HG02759 (cell line): Measurements from ENCODE around the gene AMIGO1.

Source experiments
- ATAC-seq: cut with Tn5 transposase; IDR thresholded peaks from one replicate; pipeline ENCODE4 v1.9.1; 2021; ENCODE audit warnings: mild to moderate bottlenecking, moderate library complexity; ENCODE audit not compliant: unreplicated experiment

The AMIGO1 gene

DNA sequence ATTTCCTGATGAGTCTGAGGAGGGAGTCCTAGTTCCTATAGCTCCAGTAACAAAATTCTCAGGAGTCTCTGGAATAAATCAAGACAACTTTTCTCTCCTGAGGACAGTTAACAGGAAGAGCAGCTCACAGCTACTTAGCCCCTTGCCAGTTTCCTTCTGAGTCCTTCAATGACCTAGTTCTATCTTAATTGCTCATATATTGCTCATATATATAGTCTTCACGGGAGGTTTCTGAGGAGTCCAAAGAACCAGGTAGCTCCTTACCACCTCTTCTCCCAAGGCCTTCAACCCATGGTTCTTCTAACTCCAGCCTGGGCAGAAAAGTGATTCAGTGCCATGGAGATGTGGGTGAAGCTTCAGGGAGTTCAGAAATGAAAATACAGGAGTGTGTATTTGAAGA, 4.6 kb downstream of the AMIGO1 start:
- ATAC-seq: no peak

DNA sequence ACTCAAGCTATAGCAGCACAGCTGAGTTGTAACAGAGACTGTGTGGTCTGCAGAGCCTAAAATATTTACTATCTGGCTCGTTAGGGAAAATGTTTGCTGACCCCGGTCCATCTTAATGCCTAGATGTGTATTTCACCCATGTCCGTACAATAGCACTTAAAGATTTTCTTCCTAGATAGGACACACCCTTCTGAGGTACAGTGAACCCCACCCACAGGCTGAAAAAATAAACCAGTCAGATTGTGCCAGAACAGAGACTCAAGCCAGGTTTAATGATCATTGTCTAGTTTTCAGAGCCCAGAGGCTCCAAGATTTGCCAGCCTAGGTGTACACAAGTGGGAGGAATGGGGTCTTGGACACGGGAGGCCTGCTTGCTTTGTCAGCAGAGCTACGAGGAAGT, 5.6 kb downstream of the AMIGO1 start:
- ATAC-seq: no peak

- no peak for ATAC-seq
Observed at GRCh38 chr1:109502364-109502851, 7.1 kb downstream of the AMIGO1 start.

- no peak for ATAC-seq
Observed at GRCh38 chr1:109501644-109502363, 7.7 kb downstream of the AMIGO1 start.

GRCh38 chr1:109500941-109501381, 8.6 kb downstream of the AMIGO1 start:
- no peak for ATAC-seq

DNA sequence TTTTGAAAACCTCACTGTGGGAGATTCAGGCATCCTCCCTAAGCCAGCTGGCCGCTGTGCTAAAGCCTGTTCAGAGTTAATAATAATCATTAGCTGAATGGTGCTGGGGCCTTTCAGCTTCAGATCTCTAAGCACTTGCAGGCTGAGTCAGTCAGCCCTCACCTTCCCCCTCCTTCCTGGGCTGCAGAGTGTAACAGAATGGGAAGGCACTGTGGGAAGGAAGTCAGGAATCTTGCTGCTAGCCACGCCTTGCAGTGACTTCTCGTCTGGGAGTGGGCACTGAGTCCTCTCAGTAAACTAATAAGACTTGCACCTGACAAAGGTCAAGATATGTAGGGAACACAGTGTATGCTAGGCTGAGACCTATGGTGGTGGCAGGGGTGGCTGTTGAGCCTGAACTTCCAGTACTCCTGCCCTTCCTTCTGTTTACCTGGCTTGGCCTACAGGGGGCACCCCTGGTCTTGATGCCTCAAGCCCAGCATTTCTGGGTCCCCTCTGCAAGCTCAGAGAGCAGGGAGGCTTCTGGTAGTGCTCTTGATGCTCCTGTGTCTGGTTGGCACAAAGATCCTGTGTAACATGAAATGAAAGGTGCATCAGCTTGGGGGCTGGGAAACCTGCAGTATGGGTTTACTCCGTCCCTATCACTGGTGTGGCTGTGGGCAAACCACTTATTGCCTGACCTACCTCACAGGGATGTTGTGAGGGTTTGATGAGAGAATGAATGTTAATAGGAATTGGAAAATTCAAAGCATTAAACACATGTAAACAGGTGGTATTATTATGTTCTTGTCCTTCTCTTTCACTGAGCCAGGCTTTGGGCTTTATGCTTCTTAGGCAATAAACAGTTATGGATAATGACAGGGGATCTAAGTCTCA, 9.6 kb downstream of the AMIGO1 start:
- ATAC-seq: no peak

GRCh38 chr1:109499081-109499480, 10.4 kb downstream of the AMIGO1 start:
- ATAC-seq: no peak

DNA sequence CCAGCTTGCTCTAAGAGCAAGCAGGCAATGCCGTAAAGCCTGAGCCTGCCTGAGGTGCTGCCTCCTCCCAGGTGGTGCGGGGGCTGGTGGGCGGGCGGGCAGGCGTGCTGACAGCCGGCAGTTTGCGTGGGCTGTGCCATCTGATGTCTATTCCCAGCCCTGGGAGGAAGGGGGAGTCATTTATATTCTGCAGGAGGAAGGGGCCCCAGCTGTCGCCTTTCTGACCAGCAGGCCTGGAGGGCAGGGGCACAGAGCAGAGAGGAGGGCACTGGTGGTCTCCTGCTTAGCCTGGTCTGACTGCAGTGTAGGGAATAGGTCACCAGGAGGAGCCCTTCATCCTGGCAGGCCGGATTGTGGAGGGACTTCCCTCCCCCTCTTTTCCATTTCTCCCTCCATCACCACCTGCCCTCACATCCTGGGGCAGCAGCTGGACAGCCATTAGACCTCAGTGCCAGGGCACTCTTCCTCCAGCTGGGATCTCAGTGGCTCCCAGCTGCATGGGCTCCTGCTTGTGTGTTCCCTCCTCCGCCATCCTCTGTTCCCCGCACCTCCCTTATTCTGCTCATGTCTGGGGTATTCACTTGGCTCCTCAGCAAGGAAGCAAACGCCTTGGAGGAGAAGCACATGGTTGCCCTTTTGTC, 11.2 kb downstream of the AMIGO1 start:
- ATAC-seq: no peak

DNA sequence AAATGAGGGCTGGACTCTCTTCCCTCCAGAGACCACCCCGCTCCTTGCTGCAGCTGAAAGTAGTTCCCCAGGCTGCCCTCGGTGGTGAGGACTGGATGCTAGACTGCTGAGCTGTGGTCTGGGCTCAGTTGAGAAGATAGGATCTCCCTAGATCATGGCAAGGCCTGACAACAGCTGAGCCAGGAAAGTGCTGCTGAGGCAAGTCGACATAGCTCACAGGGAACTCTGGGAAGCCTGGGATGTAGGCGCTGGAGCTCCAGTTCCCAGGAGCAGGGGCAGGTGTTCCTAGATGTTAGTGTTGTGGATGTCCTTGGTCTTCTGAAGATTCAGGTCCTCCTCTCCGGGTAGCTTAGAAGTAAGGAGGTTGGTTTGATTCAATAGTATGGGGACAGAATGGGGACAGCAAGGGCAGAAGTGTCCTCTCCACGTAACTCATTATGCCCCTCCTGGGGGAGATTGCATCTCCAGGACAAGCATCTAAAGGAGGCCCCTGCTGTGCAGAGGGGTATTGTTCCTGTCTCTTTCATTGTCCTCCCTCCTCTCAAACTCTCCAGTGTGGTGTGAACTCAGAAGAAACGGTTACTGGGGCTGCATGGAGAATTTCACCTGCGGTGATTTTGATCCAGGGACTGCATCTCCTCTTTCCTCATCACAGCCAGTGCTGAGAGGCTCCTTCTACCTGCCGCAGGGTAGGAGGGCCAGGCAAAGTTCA, 11.9 kb downstream of the AMIGO1 start:
- ATAC-seq: no peak

GRCh38 chr1:109495738-109496137, 13.8 kb downstream of the AMIGO1 start:
- ATAC-seq: no peak

- peak; percentile 94 for ATAC-seq
Observed at GRCh38 chr1:109493805-109494539, 15.6 kb downstream of the AMIGO1 start, which contains the start of gene CYB561D1. TSS of gene CYB561D1 (plus strand) at chr1:109494094. CDS start at chr1:109494140, 46 bp downstream.

DNA sequence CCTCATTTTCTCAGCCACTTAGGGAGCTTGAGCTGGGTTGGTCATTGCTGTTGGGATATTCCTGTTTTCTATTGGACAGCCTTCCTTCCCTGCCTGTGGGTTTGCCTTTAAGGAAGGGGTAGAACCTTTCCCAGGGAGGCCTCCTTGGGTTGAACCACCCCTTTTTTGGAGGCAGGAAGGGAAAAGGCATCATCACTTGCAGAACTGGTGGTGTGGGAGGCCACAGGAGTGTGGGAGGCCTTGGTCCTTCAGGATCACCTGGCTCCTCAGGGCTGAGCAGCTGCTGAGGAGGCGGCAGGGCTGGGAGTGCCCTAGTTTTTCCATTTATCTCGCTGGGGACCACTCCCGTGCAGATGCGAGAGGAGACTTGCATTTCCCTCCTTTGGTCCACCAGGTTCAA, 16.3 kb downstream of the AMIGO1 start:
- ATAC-seq: no peak

DNA sequence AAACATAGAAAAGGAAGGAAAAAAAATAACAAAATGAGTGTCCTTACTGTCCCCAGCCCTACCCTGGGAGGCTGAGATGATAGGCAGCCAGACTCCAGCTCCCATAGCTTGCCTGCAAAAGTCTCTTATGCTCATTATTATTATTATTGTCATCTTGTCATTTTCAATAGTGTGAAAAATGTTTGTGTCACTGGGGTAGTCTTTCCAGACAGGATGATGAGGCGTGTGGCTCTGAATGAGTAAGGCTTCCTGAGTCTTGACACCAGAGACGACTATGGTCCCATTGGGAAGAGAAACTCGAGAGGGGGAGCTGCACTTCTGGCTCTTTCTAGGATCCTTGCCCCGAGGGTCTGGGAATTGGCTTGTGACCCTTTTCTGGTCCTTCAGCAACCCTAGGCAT, 16.7 kb downstream of the AMIGO1 start:
- no peak for ATAC-seq

GRCh38 chr1:109491372-109491771, 18.2 kb downstream of the AMIGO1 start:
- ATAC-seq: no peak

DNA sequence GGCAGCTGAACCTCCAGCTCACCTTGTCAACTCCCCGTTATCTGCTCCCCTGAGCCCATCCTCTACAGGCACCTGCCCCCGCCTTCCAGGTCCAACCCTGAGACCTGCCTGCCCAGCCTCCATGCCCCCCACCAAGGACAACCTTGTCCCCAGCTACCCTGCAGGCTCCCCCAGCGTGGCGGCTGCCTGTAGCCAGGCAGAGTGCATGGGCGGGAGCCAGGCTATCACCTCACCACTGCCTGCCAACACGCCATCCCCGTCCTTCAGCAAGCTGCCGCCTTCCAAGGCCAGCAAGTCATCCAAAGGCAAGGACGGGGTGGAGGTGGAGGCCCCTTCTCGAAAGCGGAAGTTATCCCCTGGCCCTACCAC, 18.6 kb downstream of the AMIGO1 start:
- no peak for ATAC-seq

DNA sequence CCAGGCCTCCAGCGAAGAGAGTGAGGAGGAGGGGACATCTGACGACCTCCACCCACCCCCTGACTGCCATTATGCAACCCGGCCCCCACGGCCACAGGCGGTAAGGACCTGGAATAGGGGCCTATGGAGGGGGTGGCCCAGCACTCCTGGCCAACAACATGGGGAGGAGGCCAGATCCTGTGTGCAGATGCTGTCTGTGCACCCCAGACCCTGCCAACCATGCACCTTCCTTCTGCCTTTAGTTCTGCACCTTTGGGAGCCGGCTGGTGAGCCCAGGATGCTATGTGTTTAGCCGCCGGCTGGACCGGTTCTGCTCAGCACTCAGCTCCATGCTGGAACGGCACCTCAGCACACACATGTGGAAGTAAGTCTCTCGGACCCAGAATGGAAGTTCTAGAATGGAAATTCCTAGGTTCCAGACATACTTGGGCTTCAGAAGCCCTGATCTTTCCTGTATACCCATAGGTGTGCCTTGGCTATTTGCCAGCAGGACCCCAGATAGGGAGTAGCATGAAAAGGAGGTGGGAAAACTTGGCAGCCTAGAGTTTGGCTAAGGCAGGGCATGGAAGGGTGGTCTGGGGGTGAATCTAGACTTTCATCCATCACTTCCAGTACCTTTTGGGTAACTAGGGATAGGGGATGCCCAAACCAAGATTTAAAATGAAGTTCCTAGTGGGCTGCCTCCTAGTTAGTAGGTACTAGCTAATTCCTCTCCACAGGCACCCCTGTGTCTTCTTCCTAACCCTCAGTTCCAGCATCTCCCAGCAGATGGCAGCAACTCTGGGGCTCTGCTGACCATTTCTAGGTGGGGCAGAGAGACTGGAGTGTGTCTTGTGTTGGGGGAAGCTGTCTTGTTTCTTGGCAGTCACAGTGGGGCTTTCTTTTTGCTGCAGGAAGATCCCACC, 19.2 kb downstream of the AMIGO1 start:
- ATAC-seq: no peak

DNA sequence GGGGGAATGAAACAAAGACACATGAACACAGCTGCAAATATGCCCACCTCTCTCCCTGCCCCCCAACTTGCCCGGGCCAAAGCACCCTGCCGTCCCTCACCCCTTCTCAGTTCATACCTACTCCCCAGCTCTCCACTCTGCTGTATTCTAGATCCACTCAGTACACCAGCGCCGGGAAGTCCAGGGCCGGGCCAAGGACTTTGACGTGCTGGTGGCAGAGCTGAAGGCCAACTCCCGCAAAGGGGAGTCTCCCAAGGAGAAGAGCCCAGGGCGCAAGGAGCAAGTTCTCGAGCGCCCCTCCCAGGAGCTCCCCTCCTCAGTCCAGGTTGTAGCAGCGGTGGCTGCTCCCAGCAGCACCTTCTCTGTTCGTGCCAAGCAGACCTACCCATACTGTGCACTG, 20.8 kb downstream of the AMIGO1 start:
- ATAC-seq: no peak

- no peak for ATAC-seq
Observed at GRCh38 chr1:109488201-109488600, 21.3 kb downstream of the AMIGO1 start.

- ATAC-seq: no peak
Observed at GRCh38 chr1:109487261-109487660, 22.3 kb downstream of the AMIGO1 start.
